NCI-H748 (cell line): ENCODE results near the gene KDELR3.
A peak's percentile ranks its signal among the peaks of the same experiment; 100 is the strongest.

ENCODE experiments used
- DNase-seq: peaks from one replicate; lab custom pipeline; 2025; ENCODE audit not compliant: unreplicated experiment; lab: John Stamatoyannopoulos, UW

Gene KDELR3

GRCh38 chr22:38510416-38510970 is 42.6 kb downstream of the KDELR3 start:
- DNase-seq = no peak

DNA sequence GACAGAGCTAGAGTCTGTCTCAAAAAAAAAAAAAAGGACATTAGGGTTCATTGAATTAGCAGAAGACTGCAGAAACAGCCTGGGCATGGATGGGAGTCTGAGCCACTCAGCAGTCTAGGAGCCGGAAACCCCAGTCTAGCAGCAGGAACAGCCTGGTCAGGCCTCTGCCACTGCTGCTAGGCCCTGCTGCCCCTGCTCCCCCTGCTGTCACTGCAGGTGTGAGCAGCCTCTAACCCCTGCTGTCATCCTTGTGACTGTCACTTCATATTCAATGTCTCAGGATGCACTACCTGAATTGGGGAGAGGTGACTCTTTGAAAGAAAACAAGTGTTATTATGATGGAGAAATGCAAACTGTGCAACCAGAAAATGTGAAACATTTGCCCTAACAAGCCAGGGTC is 45.2 kb downstream of the KDELR3 start:
- DNase-seq = peak; percentile 1

- DNase-seq = no peak
These were observed 50.7 kb downstream of the KDELR3 start for GRCh38 chr22:38518620-38519019.

DNA sequence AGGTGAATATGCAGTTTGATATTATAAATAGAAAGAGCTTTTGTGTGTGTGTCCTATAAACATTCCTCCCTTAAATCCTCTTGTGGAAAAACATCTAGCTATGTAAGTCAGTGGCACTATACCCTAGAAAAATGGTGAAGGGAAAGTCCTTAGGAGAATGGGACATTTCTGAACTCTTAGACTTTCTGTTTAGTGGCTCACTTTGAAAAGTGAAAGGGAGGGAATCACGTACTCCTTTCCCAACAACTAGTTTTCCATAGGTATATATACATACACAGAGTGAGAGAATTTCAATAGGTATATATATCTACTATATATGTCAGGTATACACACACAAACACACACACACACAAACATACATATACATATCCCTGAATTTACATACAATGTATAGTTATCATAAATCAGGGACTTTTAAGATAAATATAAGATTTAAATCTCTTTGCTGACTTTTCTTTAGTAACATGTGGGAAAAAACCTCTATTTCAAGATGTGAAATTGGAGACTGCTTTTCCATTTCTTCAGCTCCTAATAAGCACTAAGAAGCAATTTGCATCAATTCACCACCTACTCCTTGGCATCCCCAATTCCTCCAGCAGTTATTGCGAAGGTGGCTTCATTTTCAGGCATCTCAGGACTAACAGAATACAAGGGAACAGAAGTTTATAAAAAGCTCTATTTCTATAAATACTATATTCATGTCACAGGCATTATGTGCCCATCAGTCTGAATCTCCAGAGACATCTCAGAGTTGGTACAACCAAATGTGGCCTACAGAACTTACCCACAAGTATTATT is 51.8 kb downstream of the KDELR3 start:
- DNase-seq = no peak

- no peak for DNase-seq
These were observed 55.1 kb downstream of the KDELR3 start for GRCh38 chr22:38523029-38523428.

DNA sequence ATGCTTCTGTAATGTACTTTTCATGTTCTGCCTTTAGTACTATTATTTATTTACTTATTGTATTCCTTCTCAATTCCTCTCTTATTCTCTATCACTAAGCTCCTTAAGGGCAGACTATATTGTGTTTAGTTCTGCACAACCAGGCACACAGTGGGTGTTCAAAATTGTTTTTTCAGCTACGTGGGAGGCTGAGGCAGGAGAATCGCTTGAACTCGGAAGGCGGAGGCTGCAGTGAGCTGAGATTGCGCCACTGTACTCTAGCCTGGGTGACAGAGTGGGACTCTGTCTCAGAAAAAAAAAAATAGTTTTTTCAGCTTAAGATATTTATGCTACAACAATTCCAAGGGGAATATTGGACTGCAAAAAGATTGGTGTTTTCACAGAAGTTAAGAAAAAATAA is 55.6 kb downstream of the KDELR3 start:
- DNase-seq = no peak

GRCh38 chr22:38524429-38524828 is 56.5 kb downstream of the KDELR3 start:
- DNase-seq = no peak

- DNase-seq = no peak
These were observed 63.5 kb downstream of the KDELR3 start for GRCh38 chr22:38531251-38531938.
